ENCODE results near the gene PADI1.

DNA sequence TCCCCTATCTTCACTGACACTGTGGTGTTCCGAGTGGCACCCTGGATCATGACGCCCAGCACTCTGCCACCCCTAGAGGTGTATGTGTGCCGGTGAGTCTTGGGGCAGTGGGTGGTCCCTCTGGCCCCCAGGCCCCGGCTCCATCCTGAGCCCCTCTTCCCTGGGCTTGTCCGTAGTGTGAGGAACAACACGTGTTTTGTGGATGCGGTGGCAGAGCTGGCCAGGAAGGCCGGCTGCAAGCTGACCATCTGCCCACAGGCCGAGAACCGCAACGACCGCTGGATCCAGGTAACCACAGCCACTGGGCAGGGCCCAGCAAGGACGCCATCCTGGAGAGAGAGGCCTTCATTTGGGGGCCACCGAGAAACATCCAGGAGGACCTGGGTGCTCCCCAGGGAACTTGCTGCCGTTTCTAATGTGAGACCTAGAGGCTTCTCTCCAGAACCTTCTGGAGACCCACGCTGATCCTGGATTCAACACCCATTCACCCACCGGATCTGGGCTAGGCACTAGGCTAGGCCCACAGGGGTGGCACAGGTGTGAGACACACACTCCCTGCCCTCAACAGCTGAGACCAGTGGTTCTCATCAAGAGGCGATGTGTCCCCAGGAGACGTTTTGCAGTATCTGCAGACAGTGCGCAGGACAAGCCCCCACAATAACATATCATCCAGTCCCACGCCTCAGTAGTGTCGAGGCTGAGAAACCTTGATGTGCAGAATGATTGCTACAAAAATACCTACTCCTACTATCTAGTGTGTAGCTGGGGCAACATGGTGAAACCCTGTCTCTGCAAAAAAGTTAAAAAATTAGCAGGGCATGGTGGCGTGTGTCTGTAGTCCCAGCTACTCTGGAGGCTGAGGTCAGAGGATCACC, 66.2 kb downstream of the PADI1 start:
- TF ChIP-seq EP300 (IDR thresholded peaks at IDR 0.05) (no peak), POLR2A (IDR thresholded peaks at IDR 0.05) (no peak)
- TF ChIP-seq, protein P1, sequence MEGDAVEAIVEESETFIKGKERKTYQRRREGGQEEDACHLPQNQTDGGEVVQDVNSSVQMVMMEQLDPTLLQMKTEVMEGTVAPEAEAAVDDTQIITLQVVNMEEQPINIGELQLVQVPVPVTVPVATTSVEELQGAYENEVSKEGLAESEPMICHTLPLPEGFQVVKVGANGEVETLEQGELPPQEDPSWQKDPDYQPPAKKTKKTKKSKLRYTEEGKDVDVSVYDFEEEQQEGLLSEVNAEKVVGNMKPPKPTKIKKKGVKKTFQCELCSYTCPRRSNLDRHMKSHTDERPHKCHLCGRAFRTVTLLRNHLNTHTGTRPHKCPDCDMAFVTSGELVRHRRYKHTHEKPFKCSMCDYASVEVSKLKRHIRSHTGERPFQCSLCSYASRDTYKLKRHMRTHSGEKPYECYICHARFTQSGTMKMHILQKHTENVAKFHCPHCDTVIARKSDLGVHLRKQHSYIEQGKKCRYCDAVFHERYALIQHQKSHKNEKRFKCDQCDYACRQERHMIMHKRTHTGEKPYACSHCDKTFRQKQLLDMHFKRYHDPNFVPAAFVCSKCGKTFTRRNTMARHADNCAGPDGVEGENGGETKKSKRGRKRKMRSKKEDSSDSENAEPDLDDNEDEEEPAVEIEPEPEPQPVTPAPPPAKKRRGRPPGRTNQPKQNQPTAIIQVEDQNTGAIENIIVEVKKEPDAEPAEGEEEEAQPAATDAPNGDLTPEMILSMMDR (IDR thresholded peaks at IDR 0.05), result no peak
